ENCODE data around the gene NCCRP1.

DNA sequence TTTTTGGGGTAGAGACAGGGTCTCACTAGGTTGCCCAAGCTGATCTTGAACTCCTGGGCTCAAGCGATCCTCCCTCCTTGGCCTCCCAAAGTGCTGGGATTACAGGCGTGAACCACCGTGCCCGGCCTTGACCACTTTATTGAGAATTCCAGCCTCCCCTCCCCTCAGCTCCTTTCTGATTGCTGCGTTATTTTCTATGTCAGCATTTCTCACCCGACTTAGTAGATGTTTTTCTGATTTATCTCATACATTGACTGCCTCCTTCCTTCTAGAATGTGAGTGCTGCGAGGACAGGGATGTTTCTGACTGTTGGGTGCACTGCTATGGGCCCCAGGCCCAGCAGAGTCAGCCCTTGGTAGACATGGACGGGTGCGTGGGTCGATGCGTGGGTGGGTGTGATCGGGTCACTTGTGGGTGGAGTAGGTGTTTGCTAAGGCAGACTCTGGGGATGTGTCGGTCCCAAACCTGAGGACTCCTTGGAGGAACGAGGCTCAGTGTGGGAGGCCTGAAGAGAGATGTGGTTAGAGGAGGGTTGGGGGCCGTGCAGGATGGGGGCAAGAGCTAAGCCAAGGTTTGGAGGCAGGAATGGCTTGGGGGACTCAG is 34.2 kb upstream of the NCCRP1 start:
- TF ChIP-seq, protein P1, sequence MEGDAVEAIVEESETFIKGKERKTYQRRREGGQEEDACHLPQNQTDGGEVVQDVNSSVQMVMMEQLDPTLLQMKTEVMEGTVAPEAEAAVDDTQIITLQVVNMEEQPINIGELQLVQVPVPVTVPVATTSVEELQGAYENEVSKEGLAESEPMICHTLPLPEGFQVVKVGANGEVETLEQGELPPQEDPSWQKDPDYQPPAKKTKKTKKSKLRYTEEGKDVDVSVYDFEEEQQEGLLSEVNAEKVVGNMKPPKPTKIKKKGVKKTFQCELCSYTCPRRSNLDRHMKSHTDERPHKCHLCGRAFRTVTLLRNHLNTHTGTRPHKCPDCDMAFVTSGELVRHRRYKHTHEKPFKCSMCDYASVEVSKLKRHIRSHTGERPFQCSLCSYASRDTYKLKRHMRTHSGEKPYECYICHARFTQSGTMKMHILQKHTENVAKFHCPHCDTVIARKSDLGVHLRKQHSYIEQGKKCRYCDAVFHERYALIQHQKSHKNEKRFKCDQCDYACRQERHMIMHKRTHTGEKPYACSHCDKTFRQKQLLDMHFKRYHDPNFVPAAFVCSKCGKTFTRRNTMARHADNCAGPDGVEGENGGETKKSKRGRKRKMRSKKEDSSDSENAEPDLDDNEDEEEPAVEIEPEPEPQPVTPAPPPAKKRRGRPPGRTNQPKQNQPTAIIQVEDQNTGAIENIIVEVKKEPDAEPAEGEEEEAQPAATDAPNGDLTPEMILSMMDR (IDR thresholded peaks at IDR 0.05 in 2 of 3, conservative IDR thresholded peaks at IDR 0.05 in 1 of 3; ENCODE audit: control insufficient read depth in 2 of 3, extremely low read depth in 1 of 3, insufficient read depth in 1 of 3, low read depth in 3 of 3, low read length in 3 of 3): no peak
- TF ChIP-seq POLR2A (IDR thresholded peaks at IDR 0.05; ENCODE audit: low read depth, low read length) (no peak), EZH2 (IDR thresholded peaks at IDR 0.05; ENCODE audit: borderline replicate concordance, control insufficient read depth, low read depth, low read length) (no peak), YBX1 (IDR thresholded peaks at IDR 0.05) (no peak), CREM (IDR thresholded peaks at IDR 0.05; ENCODE audit: low read depth) (no peak), FOXK2 (IDR thresholded peaks at IDR 0.05) (no peak), NRF1 (conservative IDR thresholded peaks at IDR 0.05; ENCODE audit: low read depth, low read length) (no peak)

Data from GM12878 (cell line).